DND-41 (cell line): Measurements from ENCODE around the gene ELL2.
A peak's percentile ranks its signal among the peaks of the same experiment; 100 is the strongest.

ENCODE experiments used
- ATAC-seq: fragments of 200-7000 bp; cut with Tn5 transposase; 3 replicates; pipeline ENCODE4 v1.9.1; 2021; ENCODE audit warnings: low read depth; ENCODE audit not compliant: insufficient read depth
- DNase-seq: peaks from one replicate; pipeline ENCODE4 v3.0.0-alpha.2; 2020
- H2AFZ ChIP-seq: 2 replicates; pipeline ENCODE4 v1.6.0; 2012; ENCODE audit warnings: low read depth, low read length
- H3K27ac ChIP-seq: 2 replicates; pipeline ENCODE4 v1.5.1; 2012; ENCODE audit warnings: low read length, inconsistent platforms
- H3K27me3 ChIP-seq: fragments of 200-600 bp; sonication (generic); 2 replicates; pipeline ENCODE4 v1.6.0; 2012; ENCODE audit warnings: low read length, mild to moderate bottlenecking, inconsistent platforms; ENCODE audit not compliant: insufficient read depth, poor library complexity
- H3K36me3 ChIP-seq: 2 replicates; pipeline ENCODE4 v1.5.1; 2012; ENCODE audit warnings: low read length, inconsistent platforms; ENCODE audit not compliant: insufficient read depth
- H3K4me1 ChIP-seq: 2 replicates; pipeline ENCODE4 v1.5.1; 2012; ENCODE audit warnings: mild to moderate bottlenecking, low read length; ENCODE audit not compliant: insufficient read depth
- H3K4me2 ChIP-seq: 2 replicates; pipeline ENCODE4 v1.6.0; 2012; ENCODE audit warnings: mild to moderate bottlenecking, moderate library complexity, low read length, inconsistent platforms; ENCODE audit not compliant: insufficient read depth
- H3K4me3 ChIP-seq, 2 experiments: fragments of 200-600 bp in 1 of 2; shearing (Covaris generic) in 1 of 2; 2 replicates each; pipeline ENCODE4 v1.5.1; 2012 to 2016; ENCODE audit warnings: inconsistent platforms in 2 of 2, low read length in 2 of 2, mild to moderate bottlenecking in 2 of 2, low read depth in 1 of 2, moderate library complexity in 1 of 2
- H3K79me2 ChIP-seq: 2 replicates; pipeline ENCODE4 v1.6.0; 2012; ENCODE audit warnings: low read length, inconsistent platforms; ENCODE audit not compliant: insufficient read depth
- H3K9ac ChIP-seq: 2 replicates; pipeline ENCODE4 v1.6.0; 2012; ENCODE audit warnings: low read depth, mild to moderate bottlenecking, inconsistent platforms, low read length, moderate library complexity
- H3K9me3 ChIP-seq: 2 replicates; pipeline ENCODE4 v1.5.1; 2012; ENCODE audit warnings: low read length, moderate library complexity, mild to moderate bottlenecking, inconsistent platforms; ENCODE audit not compliant: insufficient read depth, severe bottlenecking
- H4K20me1 ChIP-seq: 2 replicates; pipeline ENCODE4 v1.6.0; 2012; ENCODE audit warnings: low read length; ENCODE audit not compliant: insufficient read depth
- CTCF ChIP-seq: IDR thresholded peaks from 2 replicates; pipeline ENCODE4 v1.5.1; 2012; ENCODE audit warnings: borderline replicate concordance, low read length, moderate library complexity, mild to moderate bottlenecking; ENCODE audit not compliant: poor library complexity, severe bottlenecking; ENCODE audit errors: extremely low read depth
- EZH2 ChIP-seq: IDR thresholded peaks from 3 replicates; pipeline ENCODE4 v1.6.1; 2012; ENCODE audit warnings: borderline replicate concordance, low read depth, mild to moderate bottlenecking, moderate library complexity, low read length, inconsistent platforms; ENCODE audit not compliant: severe bottlenecking

The ELL2 gene

GRCh38 chr5:95891499-95891898, 70.2 kb downstream of the ELL2 start:
- peak overlapping the region; percentile 36; the same call in 1 of the 2 replicates for H2AFZ ChIP-seq
- no peaks in the 10 kb centered on the region for H3K36me3 ChIP-seq
- no peak overlapping the region for H3K27ac ChIP-seq
- no peak overlapping the region for H3K4me3 ChIP-seq
- H3K27me3 ChIP-seq = no peaks in the 10 kb centered on the region
- ATAC-seq (no peak), DNase-seq (no peak)
- no peak for TF ChIP-seq EZH2
- no peak for TF ChIP-seq CTCF
- no peaks in the 10 kb centered on the region for H3K9me3 ChIP-seq
- no peaks in the 10 kb centered on the region for H4K20me1 ChIP-seq
- H3K4me1 ChIP-seq = peaks cover 4% of the 10 kb centered on the region; the same call in 1 of the 2 replicates
- H3K9ac ChIP-seq = no peak overlapping the region
- H3K4me2 ChIP-seq = no peak overlapping the region
- no peaks in the 10 kb centered on the region for H3K79me2 ChIP-seq

- H3K27me3 ChIP-seq = no peaks in the 10 kb centered on the region
- H3K4me2 ChIP-seq = no peak overlapping the region
- H3K4me3 ChIP-seq = no peak overlapping the region
- DNase-seq (no peak), ATAC-seq (no peak)
- no peak overlapping the region for H3K27ac ChIP-seq
- no peaks in the 10 kb centered on the region for H3K9me3 ChIP-seq
- no peaks in the 10 kb centered on the region for H4K20me1 ChIP-seq
- H3K9ac ChIP-seq = no peak overlapping the region
- H3K4me1 ChIP-seq = no peaks in the 10 kb centered on the region
- no peak overlapping the region for H2AFZ ChIP-seq
- TF ChIP-seq EZH2 = no peak
- no peak for TF ChIP-seq CTCF
- no peaks in the 10 kb centered on the region for H3K79me2 ChIP-seq
- no peaks in the 10 kb centered on the region for H3K36me3 ChIP-seq
Measured at GRCh38 chr5:95889076-95889475, 72.6 kb downstream of the ELL2 start.

GRCh38 chr5:95887977-95888376, 73.7 kb downstream of the ELL2 start:
- Histone ChIP-seq H3K4me2 (no peak overlapping the region), H4K20me1 (no peaks in the 10 kb centered on the region), H3K27ac (no peak overlapping the region), H3K4me3 (no peak overlapping the region), H3K79me2 (no peaks in the 10 kb centered on the region), H3K27me3 (no peaks in the 10 kb centered on the region), H3K9ac (no peak overlapping the region), H3K36me3 (no peaks in the 10 kb centered on the region), H3K4me1 (no peaks in the 10 kb centered on the region), H2AFZ (no peak overlapping the region), H3K9me3 (no peaks in the 10 kb centered on the region)
- no peak for ATAC-seq
- no peak for DNase-seq
- TF ChIP-seq EZH2 = no peak
- TF ChIP-seq CTCF = no peak

- DNase-seq (no peak), ATAC-seq (no peak)
- Histone ChIP-seq H3K4me1 (no peaks in the 10 kb centered on the region), H3K79me2 (no peaks in the 10 kb centered on the region), H3K27me3 (no peaks in the 10 kb centered on the region), H3K4me2 (no peak overlapping the region), H2AFZ (no peak overlapping the region), H3K4me3 (no peak overlapping the region), H4K20me1 (no peaks in the 10 kb centered on the region), H3K9ac (no peak overlapping the region), H3K36me3 (no peaks in the 10 kb centered on the region), H3K27ac (no peak overlapping the region), H3K9me3 (no peaks in the 10 kb centered on the region)
- TF ChIP-seq EZH2 (no peak), CTCF (no peak)
Measured at GRCh38 chr5:95886340-95887044, 75.2 kb downstream of the ELL2 start.
